ENCODE data around the gene FGF12. TPM values are rescaled to one million over a fixed set of nuclear protein-coding genes. Genes with fewer than 3 reads are reported as not detected.

The FGF12 gene
- total and polyA plus RNA-seq, 7 donors, result 0.25 to 0.87 (median 0.71) TPM

DNA sequence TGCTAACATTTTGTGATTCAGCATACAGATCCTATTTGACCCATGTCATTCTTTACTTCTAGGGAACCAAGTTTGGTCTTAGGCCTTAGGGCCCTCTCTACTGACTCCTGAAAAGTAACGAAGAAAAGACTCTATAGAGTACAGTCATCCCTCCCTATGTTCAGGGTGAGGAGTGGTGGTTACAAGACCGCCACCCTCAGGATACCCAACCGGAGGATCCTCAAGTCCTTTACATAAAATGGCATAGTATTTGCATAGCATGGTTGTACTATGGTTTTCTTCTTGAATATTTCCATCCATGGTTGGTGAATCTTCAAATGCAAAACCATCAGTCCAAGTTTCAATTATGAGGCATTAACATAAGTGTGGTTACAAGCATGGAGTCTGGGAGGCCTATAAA is 327.6 kb downstream of the FGF12 start:
- DNase-seq (no peak), ATAC-seq (no peak)
- Histone ChIP-seq H3K4me3 (no peak overlapping the region), H3K36me3 (ENCODE audit: insufficient read depth in 1 of 2, low read depth in 1 of 2) (no peaks in the 10 kb centered on the region), H3K27me3 (ENCODE audit: insufficient read depth in 3 of 3, low read length in 2 of 3) (no peaks in the 10 kb centered on the region), H3K27ac (no peak overlapping the region), H3K4me1 (no peaks in the 10 kb centered on the region), H3K9me3 (no peaks in the 10 kb centered on the region)
- intact Hi-C loops (cut with DNase I), result no loop called here
- TF ChIP-seq, protein P1, sequence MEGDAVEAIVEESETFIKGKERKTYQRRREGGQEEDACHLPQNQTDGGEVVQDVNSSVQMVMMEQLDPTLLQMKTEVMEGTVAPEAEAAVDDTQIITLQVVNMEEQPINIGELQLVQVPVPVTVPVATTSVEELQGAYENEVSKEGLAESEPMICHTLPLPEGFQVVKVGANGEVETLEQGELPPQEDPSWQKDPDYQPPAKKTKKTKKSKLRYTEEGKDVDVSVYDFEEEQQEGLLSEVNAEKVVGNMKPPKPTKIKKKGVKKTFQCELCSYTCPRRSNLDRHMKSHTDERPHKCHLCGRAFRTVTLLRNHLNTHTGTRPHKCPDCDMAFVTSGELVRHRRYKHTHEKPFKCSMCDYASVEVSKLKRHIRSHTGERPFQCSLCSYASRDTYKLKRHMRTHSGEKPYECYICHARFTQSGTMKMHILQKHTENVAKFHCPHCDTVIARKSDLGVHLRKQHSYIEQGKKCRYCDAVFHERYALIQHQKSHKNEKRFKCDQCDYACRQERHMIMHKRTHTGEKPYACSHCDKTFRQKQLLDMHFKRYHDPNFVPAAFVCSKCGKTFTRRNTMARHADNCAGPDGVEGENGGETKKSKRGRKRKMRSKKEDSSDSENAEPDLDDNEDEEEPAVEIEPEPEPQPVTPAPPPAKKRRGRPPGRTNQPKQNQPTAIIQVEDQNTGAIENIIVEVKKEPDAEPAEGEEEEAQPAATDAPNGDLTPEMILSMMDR (IDR thresholded peaks at IDR 0.05), result no peak
- 93 to 98% (median 96%) methylated on average over 3 of the region's 3 CpGs for WGBS, 3 donors

DNA sequence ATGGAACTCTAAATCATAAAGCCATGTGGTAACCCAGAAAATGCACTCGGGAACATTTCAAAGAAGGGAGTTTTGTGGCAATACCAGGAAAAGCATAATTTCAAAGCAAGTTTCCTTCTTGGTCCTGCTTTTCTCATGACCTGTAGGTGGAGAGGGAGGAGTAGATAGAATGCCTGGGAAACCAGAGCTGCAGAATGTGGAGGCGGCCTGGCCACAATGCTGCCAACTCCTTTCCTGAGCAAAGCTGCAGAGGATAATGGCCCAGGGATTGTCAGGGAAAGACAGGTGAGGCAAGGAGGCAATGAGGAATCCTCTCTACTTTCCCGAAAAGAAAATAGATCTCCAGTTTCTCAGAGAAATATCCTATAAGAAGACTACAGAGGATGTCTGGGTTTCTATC is 330.3 kb downstream of the FGF12 start:
- Histone ChIP-seq H3K4me1 (no peaks in the 10 kb centered on the region), H3K4me3 (no peak overlapping the region), H3K27me3 (ENCODE audit: insufficient read depth in 3 of 3, low read length in 2 of 3) (no peaks in the 10 kb centered on the region), H3K9me3 (no peaks in the 10 kb centered on the region), H3K27ac (no peak overlapping the region), H3K36me3 (ENCODE audit: insufficient read depth in 1 of 2, low read depth in 1 of 2) (no peaks in the 10 kb centered on the region)
- WGBS, 3 donors, result 87 to 93% (median 88%) methylated on average over 3 of the region's 3 CpGs
- TF ChIP-seq, protein P1 (IDR thresholded peaks at IDR 0.05), result no peak
- DNase-seq, result no peak
- intact Hi-C loops (cut with DNase I), result no loop called here
- no peak for ATAC-seq

- DNase-seq, result no peak
- no peak overlapping the region for H3K27ac ChIP-seq
- H3K4me3 ChIP-seq, result no peak overlapping the region
- H3K9me3 ChIP-seq, result no peaks in the 10 kb centered on the region
- H3K4me1 ChIP-seq, result no peaks in the 10 kb centered on the region
- WGBS, 3 donors, result 86 to 87% (median 87%) methylated on average over 5 of the region's 5 CpGs
- no peaks in the 10 kb centered on the region for H3K36me3 ChIP-seq (ENCODE audit: insufficient read depth in 1 of 2, low read depth in 1 of 2)
- TF ChIP-seq, protein P1 (IDR thresholded peaks at IDR 0.05), result no peak
- H3K27me3 ChIP-seq (ENCODE audit: insufficient read depth in 3 of 3, low read length in 2 of 3), result no peaks in the 10 kb centered on the region
- ATAC-seq, result no peak
- intact Hi-C loops (cut with DNase I), result no loop called here
Observed at GRCh38 chr3:192395506-192395905, 331.8 kb downstream of the FGF12 start.

GRCh38 chr3:192392986-192393385 is 334.4 kb downstream of the FGF12 start:
- Histone ChIP-seq H3K9me3 (no peaks in the 10 kb centered on the region), H3K27ac (no peak overlapping the region), H3K4me1 (no peaks in the 10 kb centered on the region), H3K27me3 (ENCODE audit: insufficient read depth in 3 of 3, low read length in 2 of 3) (no peaks in the 10 kb centered on the region), H3K4me3 (no peak overlapping the region), H3K36me3 (ENCODE audit: insufficient read depth in 1 of 2, low read depth in 1 of 2) (no peaks in the 10 kb centered on the region)
- intact Hi-C loops (cut with DNase I), result no loop called here
- ATAC-seq (no peak), DNase-seq (no peak)
- TF ChIP-seq, protein P1 (IDR thresholded peaks at IDR 0.05), result no peak
- WGBS, 3 donors, result 72 to 84% (median 82%) methylated on average over 4 of the region's 4 CpGs

- DNase-seq, result no peak
- no peak overlapping the region for H3K27ac ChIP-seq
- TF ChIP-seq, protein P1 (IDR thresholded peaks at IDR 0.05), result no peak
- H3K4me3 ChIP-seq, result no peak overlapping the region
- H3K36me3 ChIP-seq (ENCODE audit: insufficient read depth in 1 of 2, low read depth in 1 of 2), result no peaks in the 10 kb centered on the region
- ATAC-seq, result no peak
- 79 to 83% (median 83%) methylated on average over 2 of the region's 2 CpGs for WGBS, 3 donors
- no peaks in the 10 kb centered on the region for H3K4me1 ChIP-seq
- H3K9me3 ChIP-seq, result no peaks in the 10 kb centered on the region
- H3K27me3 ChIP-seq (ENCODE audit: insufficient read depth in 3 of 3, low read length in 2 of 3), result no peaks in the 10 kb centered on the region
- intact Hi-C loops (cut with DNase I), result no loop called here
Observed at GRCh38 chr3:192382861-192383260, 344.5 kb downstream of the FGF12 start.

Measured in psoas muscle (tissue), 8 donors.